HCT116 (cell line): ENCODE results near the gene HRH3. TPM values are rescaled to one million over a fixed set of nuclear protein-coding genes. Genes with fewer than 3 reads are reported as not detected.

ENCODE experiments used
- ATAC-seq: fragments of 200-7000 bp; cut with Tn5 transposase; 2 replicates; pipeline ENCODE4 v1.9.1; 2020; ENCODE audit warnings: mild to moderate bottlenecking, moderate library complexity
- BruUV-seq: library from RNA; stranded (reverse); fragments of 400-500 nt; replicated peaks from 2 replicates; lab custom pipeline; 2021; lab: Mats Ljungman, UMichigan
- CTCF ChIA-PET: fragments of 300-600 bp; sonication (Branson Sonifier 250); formaldehyde crosslinking; loops from one replicate; lab custom pipeline; 2021; ENCODE audit warnings: antibody characterized with exemption; lab: Charles Lee
- POLR2A ChIA-PET: fragments of 300-600, 350-600 bp; sonication (Branson Sonifier 250); formaldehyde crosslinking; loops from one replicate; lab custom pipeline; 2021; ENCODE audit warnings: antibody characterized with exemption; lab: Charles Lee
- RAD21 ChIA-PET, 2 experiments: fragments of 300-600 bp; sonication (Branson Sonifier 250); formaldehyde crosslinking; loops; one replicate each; lab custom pipeline; 2023; ENCODE audit warnings: low total read pairs in 2 of 2; ENCODE audit not compliant: uncharacterized antibody in 2 of 2, unreplicated experiment in 2 of 2, low non-redundant PET in 1 of 2; lab: Charles Lee
- DNase-seq: peaks from one replicate; pipeline ENCODE4 v3.0.0-alpha.2; 2010; ENCODE audit warnings: low read depth, low spot score
- H2AFZ ChIP-seq: fragments of 200-600 bp; shearing (Covaris generic), sonication (generic); 2 replicates; pipeline ENCODE4 v1.6.1; 2017; ENCODE audit warnings: low read depth, mixed run types, mixed read lengths, antibody characterized with exemption, low read length; ENCODE audit not compliant: poor library complexity, severe bottlenecking
- H3K27ac ChIP-seq: 2 replicates; pipeline ENCODE4 v1.5.1; 2012; ENCODE audit warnings: low read depth, low read length
- H3K27me3 ChIP-seq: fragments of 200-600 bp; sonication (generic); 2 replicates; pipeline ENCODE4 v1.6.1; 2016; ENCODE audit warnings: mixed run types, low read length, mixed read lengths; ENCODE audit not compliant: insufficient read depth
- H3K36me3 ChIP-seq, 2 experiments: fragments of 200-500 bp in 1 of 2; fragments of 200-600 bp in 1 of 2; sonication (Bioruptor generic) in 1 of 2; sonication (generic) in 1 of 2; 2 replicates each; pipeline versions ENCODE4 v1.5.1 to v1.6.1; 2014 to 2016; ENCODE audit warnings: low read length in 2 of 2, inconsistent platforms in 1 of 2, mixed read lengths in 1 of 2, mixed run types in 1 of 2; ENCODE audit not compliant: insufficient read depth in 2 of 2, control insufficient read depth in 1 of 2
- H3K4me1 ChIP-seq, 2 experiments: fragments of 200-600 bp in 1 of 2; sonication (generic) in 1 of 2; 2 replicates each; pipeline versions ENCODE4 v1.5.1 to v1.6.1; 2012 to 2017; ENCODE audit warnings: low read length in 2 of 2, inconsistent platforms in 1 of 2, mild to moderate bottlenecking in 1 of 2, mixed read lengths in 1 of 2, mixed run types in 1 of 2, moderate library complexity in 1 of 2; ENCODE audit not compliant: insufficient read depth in 2 of 2, control insufficient read depth in 1 of 2
- H3K4me2 ChIP-seq: fragments of 200-600 bp; sonication (generic); 2 replicates; pipeline ENCODE4 v1.6.1; 2017; ENCODE audit warnings: mixed run types, low read length, mixed read lengths
- H3K4me3 ChIP-seq, 2 experiments: fragments of 200-600 bp in 1 of 2; sonication (generic) in 1 of 2; replicated peaks in 1 of 2; 2 replicates each; pipeline ENCODE4 v1.5.1; 2011 to 2016; ENCODE audit warnings: low read length in 2 of 2, control low read depth in 1 of 2, low read depth in 1 of 2, mild to moderate bottlenecking in 1 of 2, mixed read lengths in 1 of 2, mixed run types in 1 of 2
- H3K79me2 ChIP-seq: fragments of 200-600 bp; sonication (generic); 2 replicates; pipeline ENCODE4 v1.6.1; 2017; ENCODE audit warnings: mild to moderate bottlenecking, mixed run types, low read length, moderate library complexity, mixed read lengths; ENCODE audit not compliant: insufficient read depth
- H3K9ac ChIP-seq: fragments of 200-600 bp; sonication (generic); 2 replicates; pipeline ENCODE4 v1.6.1; 2016; ENCODE audit warnings: low read length, mixed read lengths
- H3K9me2 ChIP-seq: fragments of 200-600 bp; sonication (generic), shearing (Covaris generic); 2 replicates; pipeline ENCODE4 v1.6.1; 2017; ENCODE audit warnings: mixed run types, mild to moderate bottlenecking, moderate library complexity; ENCODE audit not compliant: insufficient read depth
- H3K9me3 ChIP-seq, 2 experiments: fragments of 200-500 bp in 1 of 2; fragments of 200-600 bp in 1 of 2; sonication (Bioruptor generic) in 1 of 2; sonication (generic) in 1 of 2; 2 replicates each; pipeline ENCODE4 v1.6.1; 2014 to 2017; ENCODE audit warnings: low read length in 2 of 2, mixed read lengths in 2 of 2, inconsistent platforms in 1 of 2, low read depth in 1 of 2, mild to moderate bottlenecking in 1 of 2, mixed run types in 1 of 2, moderate library complexity in 1 of 2; ENCODE audit not compliant: control insufficient read depth in 1 of 2, insufficient read depth in 1 of 2
- H4K20me1 ChIP-seq: fragments of 200-600 bp; sonication (generic), shearing (Covaris generic); 2 replicates; pipeline ENCODE4 v1.6.1; 2017; ENCODE audit warnings: mixed run types, mild to moderate bottlenecking, moderate library complexity; ENCODE audit not compliant: insufficient read depth
- EGR1 ChIP-seq: IDR thresholded peaks from 2 replicates; pipeline ENCODE4 v1.6.1; 2012; ENCODE audit warnings: low read depth
- POLR2A ChIP-seq: IDR thresholded peaks from 2 replicates; pipeline ENCODE4 v1.7.0; 2011; ENCODE audit warnings: borderline replicate concordance; ENCODE audit not compliant: insufficient read depth, insufficient read length; ENCODE audit errors: extremely low read depth
- RAD21 ChIP-seq: IDR thresholded peaks from 2 replicates; pipeline ENCODE4 v1.6.1; 2012; ENCODE audit warnings: low read depth, mild to moderate bottlenecking
- REST ChIP-seq: IDR thresholded peaks from 2 replicates; pipeline ENCODE4 v1.6.1; 2012; ENCODE audit warnings: low read depth
- SIN3A ChIP-seq: IDR thresholded peaks from 2 replicates; pipeline ENCODE4 v1.6.1; 2012; ENCODE audit warnings: low read depth
- SP1 ChIP-seq: IDR thresholded peaks from 2 replicates; pipeline ENCODE4 v1.6.1; 2012; ENCODE audit warnings: low read depth
- SRF ChIP-seq: IDR thresholded peaks from 2 replicates; pipeline ENCODE4 v1.6.1; 2012; ENCODE audit warnings: low read depth
- TCF7L2 ChIP-seq: IDR thresholded peaks from 2 replicates; pipeline ENCODE4 v1.7.0; 2011; ENCODE audit warnings: borderline replicate concordance, inconsistent platforms; ENCODE audit not compliant: insufficient read depth, insufficient read length; ENCODE audit errors: extremely low read depth
- YY1 ChIP-seq: IDR thresholded peaks from 2 replicates; pipeline ENCODE4 v1.6.1; 2011; ENCODE audit warnings: low read length, low read depth, moderate library complexity, mild to moderate bottlenecking; ENCODE audit not compliant: insufficient replicate concordance; ENCODE audit errors: extremely low read depth
- ZBTB33 ChIP-seq: IDR thresholded peaks from 2 replicates; pipeline ENCODE4 v1.6.1; 2011; ENCODE audit warnings: mild to moderate bottlenecking, low read length, moderate library complexity; ENCODE audit not compliant: insufficient replicate concordance; ENCODE audit errors: extremely low read depth
- intact Hi-C: fragments of 100-400 bp; cut with micrococcal nuclease; formaldehyde crosslinking; loops from 2 replicates; pipeline ENCODE4 v1.10.0; 2022
- total RNA-seq: library from RNA; stranded (reverse); gene quantifications from one replicate; pipeline ENCODE4 v1.2.1, GENCODE V29; 2021; ENCODE audit not compliant: unreplicated experiment

HRH3 gene
- total RNA-seq, 1 experiment from 2014 or later: not detected

GRCh38 chr20:62222972-62223371 is 2.9 kb upstream of the HRH3 start:
- RAD21 ChIA-PET: no interaction called here
- no peak overlapping the region for H3K4me2 ChIP-seq
- no peak for TF ChIP-seq SRF
- TF ChIP-seq EGR1: no peak
- no peak for TF ChIP-seq REST
- no peak for TF ChIP-seq SIN3A
- no peak for TF ChIP-seq SP1
- TF ChIP-seq RAD21: no peak
- no peak for TF ChIP-seq TCF7L2
- TF ChIP-seq YY1: no peak
- TF ChIP-seq POLR2A: no peak
- no peak for TF ChIP-seq ZBTB33
- TF ChIP-seq, all 23 proteins: peak for 0
- DNase-seq (no peak), ATAC-seq (no peak)
- no peak overlapping the region for H3K27ac ChIP-seq
- no peak overlapping the region for H3K4me3 ChIP-seq
- intact Hi-C loops: no loop called here
- POLR2A ChIA-PET: no interaction called here
- H3K9me3 ChIP-seq: no peaks in the 10 kb centered on the region
- no peaks in the 10 kb centered on the region for H3K9me2 ChIP-seq
- H3K36me3 ChIP-seq: no peaks in the 10 kb centered on the region
- no peaks in the 10 kb centered on the region for H3K79me2 ChIP-seq
- peaks cover 23% of the 10 kb centered on the region; the same call in 1 of the 2 replicates for H3K27me3 ChIP-seq
- CTCF ChIA-PET: no interaction called here
- H4K20me1 ChIP-seq: no peaks in the 10 kb centered on the region
- no peak overlapping the region for H2AFZ ChIP-seq
- H3K4me1 ChIP-seq: peaks cover 0 to 5% of the 10 kb centered on the region in 2 experiments; a peak in 1 of 4 replicates
- BruUV-seq: no TSS peak
- H3K9ac ChIP-seq: no peak overlapping the region
